GM10847 (cell line): ENCODE results near the gene S100A9.

ENCODE experiments used
- POLR2A ChIP-seq: IDR thresholded peaks from 2 replicates; pipeline ENCODE4 v1.6.1; 2011; ENCODE audit not compliant: insufficient read length; ENCODE audit errors: extremely low read depth

S100A9 gene

GRCh38 chr1:153354515-153355193 lies 3.0 kb upstream of the S100A9 start:
- no peak for TF ChIP-seq POLR2A

- TF ChIP-seq POLR2A: no peak
Measured at GRCh38 chr1:153355445-153356071, 2.1 kb upstream of the S100A9 start.

GRCh38 chr1:153356392-153357075 lies 1.1 kb upstream of the S100A9 start:
- no peak for TF ChIP-seq POLR2A

- no peak for TF ChIP-seq POLR2A
Measured at GRCh38 chr1:153357076-153357852, 390 bp upstream of the S100A9 start.

- TF ChIP-seq POLR2A: no peak
Measured at GRCh38 chr1:153358691-153358975, 979 bp downstream of the S100A9 start.

- no peak for TF ChIP-seq POLR2A
Measured at GRCh38 chr1:153359241-153359640, 1.6 kb downstream of the S100A9 start.

- TF ChIP-seq POLR2A: no peak
Measured at GRCh38 chr1:153360190-153360589, 2.5 kb downstream of the S100A9 start.

- no peak for TF ChIP-seq POLR2A
Measured at GRCh38 chr1:153360592-153361479, 3.2 kb downstream of the S100A9 start.

GRCh38 chr1:153361480-153362109 lies 3.9 kb downstream of the S100A9 start:
- TF ChIP-seq POLR2A: no peak

- no peak for TF ChIP-seq POLR2A
Measured at GRCh38 chr1:153362187-153362775, 4.6 kb downstream of the S100A9 start.

- TF ChIP-seq POLR2A: no peak
Measured at GRCh38 chr1:153363641-153364040, 6.0 kb downstream of the S100A9 start.

- TF ChIP-seq POLR2A: no peak
Measured at GRCh38 chr1:153364156-153364555, 6.5 kb downstream of the S100A9 start.

GRCh38 chr1:153364766-153365666 lies 7.4 kb downstream of the S100A9 start:
- TF ChIP-seq POLR2A: no peak
